Lower lobe of right lung (tissue), 2 donors: Measurements from ENCODE around the gene OLFM3. TPM values are rescaled to one million over a fixed set of nuclear protein-coding genes. Genes with fewer than 3 reads are reported as not detected.

Experiments
- ATAC-seq, 2 donors: fragments of 200-7000 bp; cut with Tn5 transposase; one replicate each; pipeline ENCODE4 v1.9.1; 2020 to 2022; ENCODE audit warnings: mild to moderate bottlenecking in 2 of 2, moderate library complexity in 2 of 2
- DNase-seq: peaks from one replicate; pipeline ENCODE4 v3.0.0-alpha.2; 2020
- H3K27ac ChIP-seq: fragments of 200-600 bp; one replicate; pipeline ENCODE4 v1.8.0; 2022
- H3K27me3 ChIP-seq: fragments of 200-600 bp; one replicate; pipeline ENCODE4 v1.8.0; 2022; ENCODE audit warnings: low read depth
- H3K36me3 ChIP-seq: fragments of 200-600 bp; one replicate; pipeline ENCODE4 v1.8.0; 2022; ENCODE audit warnings: mild to moderate bottlenecking
- H3K4me1 ChIP-seq: fragments of 200-600 bp; one replicate; pipeline ENCODE4 v1.8.0; 2022
- H3K4me3 ChIP-seq: fragments of 200-600 bp; one replicate; pipeline ENCODE4 v1.8.0; 2022; ENCODE audit warnings: mild to moderate bottlenecking
- H3K9me3 ChIP-seq: fragments of 200-600 bp; one replicate; pipeline ENCODE4 v1.8.0; 2022
- intact Hi-C: fragments of 100-400 bp; cut with DNase I; formaldehyde crosslinking; loops from one replicate; pipeline ENCODE4 v1.11.0; 2022
- total RNA-seq: library from RNA; stranded (reverse); fragmentation: NEBNext Ultra II Directional; extraction: Animal tissue kit (Norgen Biotek cat#: 25700); gene quantifications from one replicate; pipeline ENCODE4 v1.2.1, GENCODE V29; 2021
- TF ChIP-seq, protein P1 (sequence below): fragments of 200-600 bp; IDR thresholded peaks from one replicate; pipeline ENCODE4 v1.8.0; 2022; ENCODE audit warnings: antibody characterized with exemption, mild to moderate bottlenecking
- donor health status: DM: no; HTN: yes; CAD: no; lungs with severe emphysema.

The OLFM3 gene
- total RNA-seq, 1 donor from 2014 or later = not detected

DNA sequence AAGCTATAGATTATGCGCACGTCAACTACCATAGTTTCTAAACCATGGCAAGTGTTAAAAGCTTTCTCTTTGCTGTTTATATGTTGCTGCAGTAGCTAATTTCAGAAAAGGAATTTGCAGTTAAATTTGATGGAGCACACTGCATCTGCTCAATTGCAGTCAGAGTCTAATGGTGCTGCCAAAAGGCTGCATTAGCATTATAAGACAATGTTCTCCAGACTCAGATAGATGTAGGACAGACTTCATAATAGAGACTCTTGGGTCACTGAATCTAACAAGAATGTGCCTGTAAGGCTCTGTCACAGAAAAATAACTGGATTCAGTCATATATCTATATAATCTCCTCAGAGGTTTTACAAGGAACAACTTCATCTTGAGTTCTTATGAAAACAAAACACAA, 198.3 kb downstream of the OLFM3 start:
- Histone ChIP-seq H3K9me3 (no peaks in the 10 kb centered on the region), H3K4me1 (no peaks in the 10 kb centered on the region), H3K4me3 (no peak overlapping the region), H3K27ac (no peak overlapping the region), H3K27me3 (no peaks in the 10 kb centered on the region), H3K36me3 (no peaks in the 10 kb centered on the region)
- intact Hi-C loops = no loop called here
- ATAC-seq = no peak
- TF ChIP-seq, protein P1, sequence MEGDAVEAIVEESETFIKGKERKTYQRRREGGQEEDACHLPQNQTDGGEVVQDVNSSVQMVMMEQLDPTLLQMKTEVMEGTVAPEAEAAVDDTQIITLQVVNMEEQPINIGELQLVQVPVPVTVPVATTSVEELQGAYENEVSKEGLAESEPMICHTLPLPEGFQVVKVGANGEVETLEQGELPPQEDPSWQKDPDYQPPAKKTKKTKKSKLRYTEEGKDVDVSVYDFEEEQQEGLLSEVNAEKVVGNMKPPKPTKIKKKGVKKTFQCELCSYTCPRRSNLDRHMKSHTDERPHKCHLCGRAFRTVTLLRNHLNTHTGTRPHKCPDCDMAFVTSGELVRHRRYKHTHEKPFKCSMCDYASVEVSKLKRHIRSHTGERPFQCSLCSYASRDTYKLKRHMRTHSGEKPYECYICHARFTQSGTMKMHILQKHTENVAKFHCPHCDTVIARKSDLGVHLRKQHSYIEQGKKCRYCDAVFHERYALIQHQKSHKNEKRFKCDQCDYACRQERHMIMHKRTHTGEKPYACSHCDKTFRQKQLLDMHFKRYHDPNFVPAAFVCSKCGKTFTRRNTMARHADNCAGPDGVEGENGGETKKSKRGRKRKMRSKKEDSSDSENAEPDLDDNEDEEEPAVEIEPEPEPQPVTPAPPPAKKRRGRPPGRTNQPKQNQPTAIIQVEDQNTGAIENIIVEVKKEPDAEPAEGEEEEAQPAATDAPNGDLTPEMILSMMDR = no peak
- no peak for DNase-seq

GRCh38 chr1:101797722-101798121, 199.0 kb downstream of the OLFM3 start:
- H3K9me3 ChIP-seq = no peaks in the 10 kb centered on the region
- no peak overlapping the region for H3K27ac ChIP-seq

GRCh38 chr1:101781201-101781831, 215.4 kb downstream of the OLFM3 start:
- no peaks in the 10 kb centered on the region for H3K36me3 ChIP-seq
- H3K27me3 ChIP-seq = no peaks in the 10 kb centered on the region
- H3K9me3 ChIP-seq = no peaks in the 10 kb centered on the region
- H3K27ac ChIP-seq = no peak overlapping the region
- H3K4me1 ChIP-seq = peaks cover 11% of the 10 kb centered on the region
- DNase-seq = no peak
- no peak overlapping the region for H3K4me3 ChIP-seq
- TF ChIP-seq, protein P1 = no peak
- ATAC-seq = peak in 1 of 2 donors; percentile 57
- intact Hi-C loops = no loop called here

More at GRCh38 chr1:101797722-101798121, 199.0 kb downstream of the OLFM3 start:
- DNase-seq (no peak), ATAC-seq (peak; percentile 27 to 79)
- Histone ChIP-seq H3K36me3 (no peaks in the 10 kb centered on the region), H3K4me1 (no peaks in the 10 kb centered on the region), H3K27me3 (no peaks in the 10 kb centered on the region), H3K4me3 (no peak overlapping the region)
- intact Hi-C loops = no loop called here
- TF ChIP-seq, protein P1 = no peak

- DNase-seq = no peak
- H3K4me3 ChIP-seq = no peak overlapping the region
- no peaks in the 10 kb centered on the region for H3K36me3 ChIP-seq
- H3K27me3 ChIP-seq = no peaks in the 10 kb centered on the region
- intact Hi-C loops = no loop called here
- no peaks in the 10 kb centered on the region for H3K9me3 ChIP-seq
- H3K27ac ChIP-seq = no peak overlapping the region
- TF ChIP-seq, protein P1 = no peak
- no peak for ATAC-seq
- no peaks in the 10 kb centered on the region for H3K4me1 ChIP-seq
Observed at GRCh38 chr1:101769520-101769919, 227.2 kb downstream of the OLFM3 start.

- Histone ChIP-seq H3K4me3 (no peak overlapping the region), H3K9me3 (no peaks in the 10 kb centered on the region), H3K36me3 (no peaks in the 10 kb centered on the region), H3K27ac (no peak overlapping the region), H3K4me1 (no peaks in the 10 kb centered on the region), H3K27me3 (no peaks in the 10 kb centered on the region)
- intact Hi-C loops = no loop called here
- ATAC-seq = no peak
- DNase-seq = no peak
- TF ChIP-seq, protein P1 = no peak
Observed at GRCh38 chr1:101757985-101758384, 238.7 kb downstream of the OLFM3 start.
